ENCODE data around the gene MAP2K5. TPM values are rescaled to one million over a fixed set of nuclear protein-coding genes. Genes with fewer than 3 reads are reported as not detected.

Gene MAP2K5
- polyA plus RNA-seq, 1 donor from 2014 or later: 12.1 TPM

GRCh38 chr15:67829647-67830504 lies 287.4 kb downstream of the MAP2K5 start:
- TF ChIP-seq TAF1 (IDR thresholded peaks at IDR 0.05; ENCODE audit: low read depth) (no peak), SMC3 (conservative IDR thresholded peaks at IDR 0.05; ENCODE audit: poor library complexity) (no peak), EZH2 (IDR thresholded peaks at IDR 0.05; ENCODE audit: borderline replicate concordance, insufficient read depth, low read length, poor library complexity, severe bottlenecking) (no peak), CTCF (IDR thresholded peaks at IDR 0.05; ENCODE audit: poor library complexity, severe bottlenecking) (no peak), EP300 (conservative IDR thresholded peaks at IDR 0.05; ENCODE audit: poor library complexity, severe bottlenecking) (no peak), RAD21 (conservative IDR thresholded peaks at IDR 0.05) (no peak), POLR2AphosphoS5 (IDR thresholded peaks at IDR 0.05) (no peak), MXI1 (conservative IDR thresholded peaks at IDR 0.05; ENCODE audit: poor library complexity, severe bottlenecking) (no peak), REST (IDR thresholded peaks at IDR 0.05; ENCODE audit: borderline replicate concordance) (no peak)

GRCh38 chr15:67831363-67831762 lies 288.9 kb downstream of the MAP2K5 start:
- TF ChIP-seq MXI1 (conservative IDR thresholded peaks at IDR 0.05; ENCODE audit: poor library complexity, severe bottlenecking) (no peak), EP300 (conservative IDR thresholded peaks at IDR 0.05; ENCODE audit: poor library complexity, severe bottlenecking) (no peak), POLR2AphosphoS5 (IDR thresholded peaks at IDR 0.05) (no peak), REST (IDR thresholded peaks at IDR 0.05; ENCODE audit: borderline replicate concordance) (no peak), TAF1 (IDR thresholded peaks at IDR 0.05; ENCODE audit: low read depth) (no peak), EZH2 (IDR thresholded peaks at IDR 0.05; ENCODE audit: borderline replicate concordance, insufficient read depth, low read length, poor library complexity, severe bottlenecking) (no peak), CTCF (IDR thresholded peaks at IDR 0.05; ENCODE audit: poor library complexity, severe bottlenecking) (no peak), SMC3 (conservative IDR thresholded peaks at IDR 0.05; ENCODE audit: poor library complexity) (no peak), RAD21 (conservative IDR thresholded peaks at IDR 0.05) (no peak)

More at GRCh38 chr15:67829647-67830504, 287.4 kb downstream of the MAP2K5 start:
- no peak overlapping the region for H3K4me2 ChIP-seq (ENCODE audit: low read length)
- peaks cover 5% of the 10 kb centered on the region for H3K9me3 ChIP-seq (ENCODE audit: low read length)
- no peak overlapping the region for H2AFZ ChIP-seq (ENCODE audit: low read depth, low read length)
- no peaks in the 10 kb centered on the region for H3K79me2 ChIP-seq (replicated peaks; ENCODE audit: insufficient read depth, low read length)
- no peak overlapping the region for H3K27ac ChIP-seq (ENCODE audit: low read length)
- H3K4me3 ChIP-seq (ENCODE audit: low read length): no peak overlapping the region
- peaks cover 100% of the 10 kb centered on the region for H3K27me3 ChIP-seq (ENCODE audit: insufficient read depth, low read depth, low read length)
- no peaks in the 10 kb centered on the region for H3F3A ChIP-seq (ENCODE audit: insufficient read depth, low read length, poor library complexity, severe bottlenecking)
- no peaks in the 10 kb centered on the region for H3K36me3 ChIP-seq (ENCODE audit: insufficient read depth, low read length)
- H3K9me2 ChIP-seq (ENCODE audit: insufficient read depth, low read length): no peaks in the 10 kb centered on the region
- H4K20me1 ChIP-seq (ENCODE audit: insufficient read depth): peaks cover 2% of the 10 kb centered on the region
- H3K9ac ChIP-seq (ENCODE audit: low read length): no peak overlapping the region

More at GRCh38 chr15:67831363-67831762, 288.9 kb downstream of the MAP2K5 start:
- H2AFZ ChIP-seq (ENCODE audit: low read depth, low read length): no peak overlapping the region
- H3K9me2 ChIP-seq (ENCODE audit: insufficient read depth, low read length): no peaks in the 10 kb centered on the region
- H3K9ac ChIP-seq (ENCODE audit: low read length): no peak overlapping the region
- peaks cover 99% of the 10 kb centered on the region for H3K27me3 ChIP-seq (ENCODE audit: insufficient read depth, low read depth, low read length)
- no peaks in the 10 kb centered on the region for H3K79me2 ChIP-seq (replicated peaks; ENCODE audit: insufficient read depth, low read length)
- no peak overlapping the region for H3K4me2 ChIP-seq (ENCODE audit: low read length)
- no peak overlapping the region for H3K4me3 ChIP-seq (ENCODE audit: low read length)
- no peaks in the 10 kb centered on the region for H3K36me3 ChIP-seq (ENCODE audit: insufficient read depth, low read length)
- H4K20me1 ChIP-seq (ENCODE audit: insufficient read depth): no peaks in the 10 kb centered on the region
- H3K27ac ChIP-seq (ENCODE audit: low read length): no peak overlapping the region
- no peaks in the 10 kb centered on the region for H3K9me3 ChIP-seq (ENCODE audit: low read length)
- H3F3A ChIP-seq (ENCODE audit: insufficient read depth, low read length, poor library complexity, severe bottlenecking): no peaks in the 10 kb centered on the region
